ENCODE results near the gene PTMS.

Gene PTMS

GRCh38 chr12:6791931-6792520 is 25.9 kb downstream of the PTMS start:
- no peak for DNase-seq

- DNase-seq, result peak; percentile 32
Measured at GRCh38 chr12:6792522-6793201, 26.5 kb downstream of the PTMS start.

- DNase-seq, result no peak
Measured at GRCh38 chr12:6795088-6795487, 28.9 kb downstream of the PTMS start.

GRCh38 chr12:6796576-6796975 is 30.4 kb downstream of the PTMS start:
- DNase-seq, result no peak

GRCh38 chr12:6799147-6799546 is 33.0 kb downstream of the PTMS start:
- no peak for DNase-seq

- no peak for DNase-seq
Measured at GRCh38 chr12:6807170-6807569, 41.0 kb downstream of the PTMS start.

GRCh38 chr12:6809056-6809455 is 42.9 kb downstream of the PTMS start:
- no peak for DNase-seq

GRCh38 chr12:6810758-6811157 is 44.6 kb downstream of the PTMS start:
- DNase-seq, result no peak

- no peak for DNase-seq
Measured at GRCh38 chr12:6813363-6813762, 47.2 kb downstream of the PTMS start.

- DNase-seq, result no peak
Measured at GRCh38 chr12:6816598-6816997, 50.4 kb downstream of the PTMS start.

GRCh38 chr12:6817098-6817497 is 50.9 kb downstream of the PTMS start:
- no peak for DNase-seq

- no peak for DNase-seq
Measured at GRCh38 chr12:6817662-6818157, 51.5 kb downstream of the PTMS start.

- DNase-seq, result no peak
Measured at GRCh38 chr12:6818222-6818621, 52.1 kb downstream of the PTMS start.

GRCh38 chr12:6818645-6819044 is 52.5 kb downstream of the PTMS start:
- no peak for DNase-seq

GRCh38 chr12:6819106-6820030 is 53.2 kb downstream of the PTMS start:
- no peak for DNase-seq

GRCh38 chr12:6820166-6820565 is 54.0 kb downstream of the PTMS start:
- no peak for DNase-seq

All from activated gamma-delta T cell treated with Interleukin-2 at 50 U/mL for 16 hours (primary cell).